GM21529 (cell line): Measurements from ENCODE around the gene COL6A2.
"Not testable (repeated sequence)": the region's sequence is repeated elsewhere in the genome, so short reads cannot be mapped to it uniquely, and the experiment has no call there.

Experiments used
- ATAC-seq: cut with Tn5 transposase; IDR thresholded peaks from one replicate; pipeline ENCODE4 v1.9.1; 2021; ENCODE audit not compliant: unreplicated experiment

The COL6A2 gene

GRCh38 chr21:46154955-46155513 is 57.1 kb downstream of the COL6A2 start:
- no peak for ATAC-seq

GRCh38 chr21:46155514-46156377 is 57.8 kb downstream of the COL6A2 start, which contains the start of gene FTCD:
Gene FTCD, minus strand, starts transcription at chr21:46155579. Its CDS starts 56 bp downstream, at chr21:46155523.
- no peak for ATAC-seq

DNA sequence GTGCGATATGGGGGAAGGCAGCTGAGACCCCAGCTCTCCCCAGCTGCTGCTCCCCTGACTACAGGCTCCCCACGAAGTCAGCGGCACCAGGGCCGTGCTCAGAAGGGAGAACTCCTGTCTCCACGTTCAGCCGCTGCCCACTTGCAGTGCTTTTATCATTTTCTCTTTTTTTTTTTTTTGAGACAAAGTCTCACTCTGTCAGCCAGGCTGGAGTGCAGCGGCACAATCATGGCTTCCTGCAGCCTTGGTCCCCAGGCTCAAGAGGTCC is 58.4 kb downstream of the COL6A2 start:
- ATAC-seq: no peak

DNA sequence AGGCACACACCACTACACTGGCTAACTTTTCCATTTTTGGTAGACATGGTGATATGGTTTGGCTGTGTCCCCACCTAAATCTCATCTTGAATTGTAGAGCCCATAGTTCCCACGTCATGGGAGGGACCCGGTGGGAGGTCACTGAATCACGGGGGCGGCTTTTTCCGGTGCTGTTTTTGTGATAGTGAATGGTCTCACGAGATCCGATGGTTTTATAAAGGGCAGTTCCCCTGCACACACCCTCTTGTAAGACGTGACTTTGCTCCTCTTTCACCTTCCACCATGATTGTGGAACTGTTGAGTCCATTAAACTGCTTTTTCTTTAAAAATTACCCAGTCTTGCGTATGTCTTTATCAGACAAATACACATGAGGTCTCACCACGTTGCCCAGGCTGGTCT is 58.8 kb downstream of the COL6A2 start:
- ATAC-seq: no peak

GRCh38 chr21:46157396-46157986 is 59.6 kb downstream of the COL6A2 start:
- no peak for ATAC-seq

DNA sequence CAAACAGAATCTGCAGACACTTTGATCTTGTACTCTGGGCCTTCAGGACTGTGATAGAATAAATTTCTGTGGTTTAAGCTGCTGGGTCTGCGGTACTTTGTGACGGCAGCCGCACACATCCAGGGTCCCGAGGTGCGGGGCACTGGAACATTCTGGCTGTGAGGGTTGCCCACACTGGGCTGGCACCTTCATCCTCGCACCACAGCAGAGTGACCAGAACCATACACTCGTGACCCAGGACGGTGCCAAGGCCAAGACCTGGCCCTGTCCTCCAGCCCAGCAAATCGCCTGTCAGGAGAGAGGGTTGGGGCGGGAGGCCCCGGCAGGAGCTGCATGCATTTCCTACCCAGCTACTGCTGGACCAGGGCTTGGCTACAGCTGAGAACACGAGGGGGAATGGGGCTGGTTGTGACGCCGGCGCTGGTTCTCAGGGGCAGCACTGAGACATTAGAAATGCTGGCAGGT is 60.1 kb downstream of the COL6A2 start:
- ATAC-seq: no peak

GRCh38 chr21:46158666-46159300 is 60.9 kb downstream of the COL6A2 start:
- no peak for ATAC-seq

- no peak for ATAC-seq
These were observed 61.5 kb downstream of the COL6A2 start for GRCh38 chr21:46159390-46159789.

GRCh38 chr21:46159841-46160656 is 62.1 kb downstream of the COL6A2 start:
- no peak for ATAC-seq

- no peak for ATAC-seq
These were observed 62.7 kb downstream of the COL6A2 start for GRCh38 chr21:46160657-46160906.

- no peak for ATAC-seq
These were observed 63.2 kb downstream of the COL6A2 start for GRCh38 chr21:46160907-46161632.

GRCh38 chr21:46161633-46162592 is 64.0 kb downstream of the COL6A2 start:
- no peak for ATAC-seq

- no peak for ATAC-seq
These were observed 65.5 kb downstream of the COL6A2 start for GRCh38 chr21:46163380-46163779.

DNA sequence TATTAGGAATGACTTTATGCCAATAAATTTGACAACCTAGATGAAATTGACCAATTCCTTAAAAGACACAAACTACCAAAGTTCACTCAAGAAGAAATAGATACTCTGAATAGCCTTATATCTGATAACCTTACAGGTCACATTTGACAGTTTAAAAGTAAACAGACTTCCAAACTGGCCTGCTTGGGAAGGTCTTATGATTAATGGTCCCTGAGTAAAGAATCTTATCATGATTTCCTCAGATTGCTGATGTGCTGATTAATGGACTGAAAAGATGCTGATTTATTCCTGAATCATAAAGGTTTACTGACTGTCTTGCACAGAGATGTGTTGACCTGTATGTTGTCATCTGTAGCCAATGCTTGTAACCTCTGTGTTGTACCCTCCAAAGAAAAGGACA is 67.2 kb downstream of the COL6A2 start:
- no peak for ATAC-seq

DNA sequence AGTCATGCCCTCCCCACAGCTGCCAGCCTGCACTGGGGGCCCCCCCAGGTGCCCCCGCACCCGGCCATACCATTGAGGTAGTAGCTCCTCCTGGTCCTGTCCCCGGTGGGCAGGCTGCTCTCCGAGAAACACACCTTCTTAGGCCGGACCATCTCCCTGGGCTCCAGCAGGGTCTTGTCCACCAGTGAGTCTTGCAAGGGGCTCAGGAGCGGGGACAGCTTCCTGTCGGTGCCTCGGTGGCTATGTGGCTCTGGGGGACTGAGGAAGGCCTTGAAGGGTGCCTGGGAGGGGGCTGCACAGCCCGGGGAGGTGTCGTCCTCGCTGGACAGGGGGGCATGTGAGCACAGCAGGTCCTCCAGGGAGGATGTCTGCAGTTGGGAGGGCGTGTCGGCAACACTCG is 70.3 kb downstream of the COL6A2 start:
- ATAC-seq: no peak

DNA sequence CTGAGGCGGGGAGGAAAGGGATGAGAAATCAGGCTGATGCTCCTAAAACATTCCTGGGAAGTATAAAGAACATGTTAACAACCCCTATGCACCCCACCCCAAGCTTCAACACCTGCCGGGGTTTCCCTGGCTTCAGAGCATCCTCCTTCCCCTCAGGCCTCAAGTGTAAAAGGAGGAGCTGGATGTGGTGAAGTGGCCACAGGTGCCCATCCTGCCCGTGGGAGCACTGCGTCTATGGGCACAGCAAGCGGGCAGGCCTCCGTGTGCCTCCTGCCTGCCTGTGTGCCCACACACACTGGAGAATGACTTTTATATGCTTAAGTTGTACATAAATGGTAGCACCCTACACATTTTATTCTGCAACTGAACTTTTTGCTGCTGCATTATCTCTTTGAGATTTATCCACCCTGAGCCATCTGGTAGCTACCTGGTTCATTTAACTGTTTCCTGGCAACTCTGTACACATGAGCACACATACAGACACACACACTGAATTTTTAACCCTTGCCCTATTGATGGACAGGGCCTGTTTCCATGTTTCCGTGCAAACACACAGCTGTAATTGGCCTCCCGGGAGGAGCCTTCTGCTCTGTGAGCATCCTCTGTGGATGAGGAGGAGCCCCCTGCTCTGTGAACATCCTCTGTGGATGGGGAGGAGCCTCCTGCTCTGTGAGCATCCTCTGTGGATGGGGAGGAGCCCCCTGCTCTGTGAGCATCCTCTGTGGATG is 70.9 kb downstream of the COL6A2 start:
- ATAC-seq: no peak

- not testable (repeated sequence) for ATAC-seq
These were observed 72.7 kb downstream of the COL6A2 start for GRCh38 chr21:46170436-46171193.

GRCh38 chr21:46171585-46171984 is 73.7 kb downstream of the COL6A2 start:
- no peak for ATAC-seq
